GM12878 (cell line): ENCODE data around the gene KLLN. TPM values are rescaled to one million over a fixed set of nuclear protein-coding genes. Genes with fewer than 3 reads are reported as not detected.
A peak's percentile ranks its signal among the peaks of the same experiment; 100 is the strongest.

Source experiments
- ATAC-seq: fragments of 200-7000 bp; cut with Tn5 transposase; 3 replicates; pipeline ENCODE4 v1.9.1; 2020; ENCODE audit warnings: mild to moderate bottlenecking, moderate library complexity
- BruUV-seq: library from RNA; stranded (reverse); fragments of 400-500 nt; replicated peaks from 2 replicates; lab custom pipeline; 2021; lab: Mats Ljungman, UMichigan
- CTCF ChIA-PET: fragments of 300-600 bp; sonication (Branson Sonifier 250); formaldehyde crosslinking; extraction: SDS; loops from one replicate; lab custom pipeline; 2021; ENCODE audit warnings: inconsistent platforms; lab: Yijun Ruan, JAX
- POLR2A ChIA-PET: fragments of 350-600 bp; formaldehyde crosslinking; extraction: SDS; loops from one replicate; lab custom pipeline; 2021; ENCODE audit warnings: inconsistent platforms; lab: Charles Lee
- RAD21 ChIA-PET: fragments of 300-600 bp; sonication (Branson Sonifier 250); formaldehyde crosslinking; loops from one replicate; lab custom pipeline; 2023; ENCODE audit warnings: antibody characterized with exemption; ENCODE audit not compliant: unreplicated experiment; lab: Charles Lee
- SMC1A ChIA-PET: fragments of 300-600 bp; sonication (Branson Sonifier 250); formaldehyde crosslinking; loops from one replicate; lab custom pipeline; 2023; ENCODE audit not compliant: unreplicated experiment, uncharacterized antibody; lab: Charles Lee
- DNase-seq: peaks from one replicate; pipeline ENCODE4 v3.0.0-alpha.2; 2011; ENCODE audit warnings: low read depth, low spot score
- FAIRE-seq: peaks from 3 replicates; lab custom pipeline; 2011; peaks lifted over from hg19 to GRCh38; lab: Jason Lieb, UNC
- H2AFZ ChIP-seq: 2 replicates; pipeline ENCODE4 v1.6.0; 2011; ENCODE audit warnings: low read depth, low read length, control low read depth; ENCODE audit not compliant: control insufficient read depth
- H3K27ac ChIP-seq: 2 replicates; pipeline ENCODE4 v1.5.1; 2011; ENCODE audit warnings: control low read depth; ENCODE audit not compliant: control insufficient read depth, insufficient read depth
- H3K27me3 ChIP-seq, 2 experiments: replicated peaks in 1 of 2; 2 replicates each; pipeline versions ENCODE4 v1.6.0 to v1.6.1; 2011; ENCODE audit warnings: low read length in 1 of 2; ENCODE audit not compliant: control insufficient read depth in 2 of 2, insufficient read depth in 2 of 2
- H3K36me3 ChIP-seq, 2 experiments: 2 replicates each; pipeline ENCODE4 v1.5.1; 2011; ENCODE audit warnings: low read length in 1 of 2; ENCODE audit not compliant: control insufficient read depth in 2 of 2, insufficient read depth in 2 of 2
- H3K4me1 ChIP-seq: 2 replicates; pipeline ENCODE4 v1.6.1; 2011; ENCODE audit warnings: mild to moderate bottlenecking, low read length, moderate library complexity, mixed read lengths; ENCODE audit not compliant: control insufficient read depth, insufficient read depth
- H3K4me2 ChIP-seq: 2 replicates; pipeline ENCODE4 v1.6.0; 2011; ENCODE audit warnings: control low read depth; ENCODE audit not compliant: control insufficient read depth, insufficient read depth
- H3K4me3 ChIP-seq: fragments of 200-600 bp; sonication (generic); 2 replicates; pipeline ENCODE4 v1.5.1; 2016
- H3K79me2 ChIP-seq: 2 replicates; pipeline ENCODE4 v1.6.0; 2011; ENCODE audit warnings: low read length; ENCODE audit not compliant: control insufficient read depth, insufficient read depth
- H3K9ac ChIP-seq: 2 replicates; pipeline ENCODE4 v1.8.0; 2011; ENCODE audit warnings: low read length, control low read depth, mixed read lengths; ENCODE audit not compliant: control insufficient read depth, insufficient read depth
- H3K9me3 ChIP-seq: replicated peaks from 3 replicates; pipeline ENCODE4 v1.5.1; 2011; ENCODE audit warnings: mild to moderate bottlenecking, low read length; ENCODE audit not compliant: control insufficient read depth, insufficient read depth
- H4K20me1 ChIP-seq: 2 replicates; pipeline ENCODE4 v1.6.0; 2011; ENCODE audit not compliant: control insufficient read depth, insufficient read depth
- ATF2 ChIP-seq: IDR thresholded peaks from 2 replicates; pipeline ENCODE4 v1.6.1; 2012; ENCODE audit warnings: low read length, inconsistent platforms
- CHD2 ChIP-seq: IDR thresholded peaks from 2 replicates; pipeline ENCODE4 v1.6.1; 2011; ENCODE audit warnings: low read depth, low read length, improper control_type of control experiment, borderline replicate concordance
- CREM ChIP-seq: IDR thresholded peaks from 2 replicates; pipeline ENCODE4 v1.6.1; 2014; ENCODE audit warnings: antibody characterized with exemption, low read depth
- JUNB ChIP-seq: IDR thresholded peaks from 2 replicates; pipeline ENCODE4 v1.6.1; 2016; ENCODE audit warnings: antibody characterized with exemption, mild to moderate bottlenecking
- MEF2A ChIP-seq: IDR thresholded peaks from 2 replicates; pipeline ENCODE4 v1.6.1; 2011; ENCODE audit warnings: low read depth, mild to moderate bottlenecking, low read length, moderate library complexity; ENCODE audit not compliant: insufficient read depth
- MTA2 ChIP-seq: fragments of 450-650 bp; IDR thresholded peaks from 2 replicates; pipeline ENCODE4 v1.6.1; 2016; ENCODE audit warnings: low read depth, mild to moderate bottlenecking, moderate library complexity
- NFYB ChIP-seq: IDR thresholded peaks from 2 replicates; pipeline ENCODE4 v1.6.1; 2011; ENCODE audit warnings: low read depth, mild to moderate bottlenecking, low read length, improper control_type of control experiment, moderate library complexity; ENCODE audit not compliant: insufficient read depth
- RUNX3 ChIP-seq: IDR thresholded peaks from 2 replicates; pipeline ENCODE4 v1.6.1; 2012; ENCODE audit warnings: low read length, inconsistent platforms
- SMAD5 ChIP-seq: IDR thresholded peaks from 2 replicates; pipeline ENCODE4 v1.6.1; 2016; ENCODE audit warnings: antibody characterized with exemption, low read depth
- TCF12 ChIP-seq: IDR thresholded peaks from 2 replicates; pipeline ENCODE4 v1.6.1; 2011; ENCODE audit warnings: low read depth, mild to moderate bottlenecking, low read length
- WGBS: methylation state at CpG from one replicate; pipeline ENCODE4 v1.1.6; 2016; ENCODE audit warnings: low lambda C conversion rate; ENCODE audit not compliant: insufficient replicate concordance, insufficient coverage; ENCODE audit errors: missing lambda C conversion rate; 5-methylcytosine and 5-hydroxymethylcytosine counted together
- in situ Hi-C: fragments of 300-500 bp; cut with MboI; formaldehyde crosslinking; loops from 9 replicates; pipeline ENCODE4 v1.14.3; 2018; ENCODE audit warnings: mixed read lengths
- intact Hi-C: fragments of 100-400 bp; cut with micrococcal nuclease; formaldehyde crosslinking; loops from one replicate; pipeline ENCODE4 v1.14.2; 2022; ENCODE audit not compliant: unreplicated experiment
- polyA plus RNA-seq, 11 experiments: library from polyadenylated mRNA; depleted of rRNA in 4 of 11; unstranded in 6 of 11; stranded (reverse) in 5 of 11; fragments of >200 nt; fragmentation: Nextera tagmentation in 4 of 11; fragmentation: Illumina TruSeq in 1 of 11; extraction: Ambion mirVana in 4 of 11; extraction: Trizol in 1 of 11; gene quantifications; 1 replicate in 1 of 11; 2 replicates in 10 of 11; pipeline versions ENCODE4 v1.2.1 to v1.2.3, GENCODE V29; 2011 to 2016; ENCODE audit warnings: inconsistent platforms in 2 of 11, missing spikeins in 2 of 11, low read depth in 1 of 11
- total RNA-seq, 4 experiments: library from RNA; depleted of rRNA in 3 of 4; stranded (reverse); fragments of >200 nt in 3 of 4; fragmentation: Illumina TruSeq in 1 of 4; extraction: Trizol in 1 of 4; gene quantifications; 2 replicates each; pipeline versions ENCODE4 v1.2.1 to v1.2.3, GENCODE V29; 2013 to 2021

Gene KLLN
- total and polyA plus RNA-seq, 10 of the 15 experiments (the other 5 are each of a cell fraction or from before 2014, with no cell fraction given) = 0.87 to 2.2 (median 1.7) TPM

- Histone ChIP-seq H4K20me1 (no peaks in the 10 kb centered on the region), H3K9me3 (no peaks in the 10 kb centered on the region), H3K27me3 (no peaks in the 10 kb centered on the region), H3K9ac (peak overlapping the region; percentile 90), H2AFZ (no peak overlapping the region), H3K27ac (peak overlapping the region; percentile 90), H3K4me1 (no peaks in the 10 kb centered on the region), H3K79me2 (peaks cover 96% of the 10 kb centered on the region), H3K4me3 (peak overlapping the region; percentile 94), H3K36me3 (0 out of 4 replicates have a peak, but pooled peaks cover 0 to 8% of the 10 kb centered on the region in 2 experiments), H3K4me2 (peak overlapping the region; percentile 84; the same call in 1 of the 2 replicates)
- intact Hi-C loops (no loop called here), in situ Hi-C loops (loop anchor here (10.0 kb wide), 1 partner anchor 198 kb away; no protein-coding TSS in a partner anchor)
- BruUV-seq = no TSS peak
- ChIA-PET RAD21 (interaction anchor here (1.0 to 6.4 kb wide), 10 partner anchors 17 to 523 kb away, joined by 3 to 51 read pairs (median 8); no protein-coding TSS in a partner anchor), POLR2A (no interaction called here), CTCF (interaction anchor here (1.2 to 2.9 kb wide), 3 partner anchors 78 to 522 kb away, joined by 3 to 14 read pairs (median 5); no protein-coding TSS in a partner anchor), SMC1A (interaction anchor here (1.0 to 6.9 kb wide), 10 partner anchors 8 to 523 kb away, joined by 3 to 140 read pairs (median 6); no protein-coding TSS in a partner anchor)
- DNase-seq = no peak
- WGBS = 0% methylated on average over 3 of the region's 3 CpGs
- no peak for ATAC-seq
- no peak for FAIRE-seq
- TF ChIP-seq JUNB = peak; percentile 61
- TF ChIP-seq TCF12 = no peak
- TF ChIP-seq NFYB = no peak
- TF ChIP-seq MTA2 = no peak
- no peak for TF ChIP-seq MEF2A
- TF ChIP-seq CHD2 = no peak
- TF ChIP-seq CREM = no peak
- peak; percentile 43; the same call in 1 of the 2 replicates for TF ChIP-seq ATF2
- no peak for TF ChIP-seq SMAD5
- peak; percentile 63; the same call in 1 of the 2 replicates for TF ChIP-seq RUNX3
Observed at GRCh38 chr10:87866412-87866974, 3.2 kb upstream of the KLLN start.
